ENCODE results near the gene MRGPRD. TPM values are rescaled to one million over a fixed set of nuclear protein-coding genes. Genes with fewer than 3 reads are reported as not detected.

MRGPRD gene
- total RNA-seq, 1 experiment from 2014 or later: not detected

GRCh38 chr11:68993546-68993945 is 12.8 kb upstream of the MRGPRD start:
- Histone ChIP-seq H3K27ac (no peak overlapping the region), H3K9me3 (replicated peaks) (no peaks in the 10 kb centered on the region), H3K4me1 (replicated peaks) (peaks cover 9% of the 10 kb centered on the region), H3K4me3 (no peak overlapping the region), H3K36me3 (no peaks in the 10 kb centered on the region), H3K27me3 (replicated peaks) (no peaks in the 10 kb centered on the region)
- peak in 1 of 2 experiments; percentile 36 for DNase-seq (ENCODE audit: low read depth in 1 of 2, low spot score in 2 of 2)

- Histone ChIP-seq H3K4me1 (replicated peaks) (peaks cover 1% of the 10 kb centered on the region), H3K27ac (no peak overlapping the region), H3K4me3 (no peak overlapping the region), H3K36me3 (no peaks in the 10 kb centered on the region), H3K27me3 (replicated peaks) (no peaks in the 10 kb centered on the region), H3K9me3 (replicated peaks) (no peaks in the 10 kb centered on the region)
- DNase-seq (ENCODE audit: low read depth in 1 of 2, low spot score in 2 of 2): peak in 1 of 2 experiments; percentile 49
Observed at GRCh38 chr11:68992743-68993255, 12.0 kb upstream of the MRGPRD start.

- H3K4me1 ChIP-seq (replicated peaks): no peaks in the 10 kb centered on the region
- H3K4me3 ChIP-seq: no peak overlapping the region
- H3K27ac ChIP-seq: no peak overlapping the region
- no peaks in the 10 kb centered on the region for H3K27me3 ChIP-seq (replicated peaks)
- peak in 1 of 2 experiments; percentile 52 for DNase-seq (ENCODE audit: low read depth in 1 of 2, low spot score in 2 of 2)
- peaks cover 9% of the 10 kb centered on the region for H3K9me3 ChIP-seq (replicated peaks)
- no peaks in the 10 kb centered on the region for H3K36me3 ChIP-seq
Observed at GRCh38 chr11:68990995-68991780, 10.4 kb upstream of the MRGPRD start.

- Histone ChIP-seq H3K9me3 (replicated peaks) (peaks cover 9% of the 10 kb centered on the region), H3K27ac (no peak overlapping the region), H3K4me3 (no peak overlapping the region), H3K36me3 (no peaks in the 10 kb centered on the region), H3K27me3 (replicated peaks) (no peaks in the 10 kb centered on the region), H3K4me1 (replicated peaks) (no peaks in the 10 kb centered on the region)
- peak in 1 of 2 experiments; percentile 54 for DNase-seq (ENCODE audit: low read depth in 1 of 2, low spot score in 2 of 2)
Observed at GRCh38 chr11:68989936-68990606, 9.3 kb upstream of the MRGPRD start.

- Histone ChIP-seq H3K36me3 (no peaks in the 10 kb centered on the region), H3K9me3 (replicated peaks) (peaks cover 9% of the 10 kb centered on the region), H3K27ac (no peak overlapping the region), H3K4me1 (replicated peaks) (no peaks in the 10 kb centered on the region), H3K27me3 (replicated peaks) (no peaks in the 10 kb centered on the region), H3K4me3 (no peak overlapping the region)
- no peak for DNase-seq (ENCODE audit: low read depth in 1 of 2, low spot score in 2 of 2)
Observed at GRCh38 chr11:68988491-68988890, 7.7 kb upstream of the MRGPRD start.

GRCh38 chr11:68987211-68987610 is 6.4 kb upstream of the MRGPRD start:
- Histone ChIP-seq H3K27me3 (replicated peaks) (peaks cover 5% of the 10 kb centered on the region; the same call in 1 of the 2 replicates), H3K4me3 (no peak overlapping the region), H3K4me1 (replicated peaks) (no peaks in the 10 kb centered on the region), H3K36me3 (no peaks in the 10 kb centered on the region), H3K27ac (no peak overlapping the region), H3K9me3 (replicated peaks) (peaks cover 11% of the 10 kb centered on the region)
- no peak for DNase-seq (ENCODE audit: low read depth in 1 of 2, low spot score in 2 of 2)

GRCh38 chr11:68983801-68984200 is 3.0 kb upstream of the MRGPRD start:
- peak in 1 of 2 experiments; percentile 34 for DNase-seq (ENCODE audit: low read depth in 1 of 2, low spot score in 2 of 2)
- Histone ChIP-seq H3K27ac (no peak overlapping the region), H3K4me3 (no peak overlapping the region), H3K4me1 (replicated peaks) (no peaks in the 10 kb centered on the region), H3K27me3 (replicated peaks) (peaks cover 9% of the 10 kb centered on the region; the same call in 1 of the 2 replicates), H3K9me3 (replicated peaks) (peaks cover 16% of the 10 kb centered on the region), H3K36me3 (no peaks in the 10 kb centered on the region)

- peaks cover 12% of the 10 kb centered on the region; the same call in 1 of the 2 replicates for H3K27me3 ChIP-seq (replicated peaks)
- no peaks in the 10 kb centered on the region for H3K4me1 ChIP-seq (replicated peaks)
- DNase-seq (ENCODE audit: low read depth in 1 of 2, low spot score in 2 of 2): no peak
- no peak overlapping the region for H3K4me3 ChIP-seq
- H3K27ac ChIP-seq: no peak overlapping the region
- H3K9me3 ChIP-seq (replicated peaks): peaks cover 12% of the 10 kb centered on the region
- H3K36me3 ChIP-seq: no peaks in the 10 kb centered on the region
Observed at GRCh38 chr11:68982134-68982533, 1.3 kb upstream of the MRGPRD start.

- Histone ChIP-seq H3K27ac (no peak overlapping the region), H3K4me3 (no peak overlapping the region), H3K4me1 (replicated peaks) (peaks cover 7% of the 10 kb centered on the region), H3K9me3 (replicated peaks) (peaks cover 7% of the 10 kb centered on the region; the same call in 1 of the 2 replicates), H3K27me3 (replicated peaks) (peaks cover 12% of the 10 kb centered on the region; the same call in 1 of the 2 replicates), H3K36me3 (no peaks in the 10 kb centered on the region)
- peak in 1 of 2 experiments; percentile 57 for DNase-seq (ENCODE audit: low read depth in 1 of 2, low spot score in 2 of 2)
Observed at GRCh38 chr11:68979931-68980775, 633 bp downstream of the MRGPRD start.

GRCh38 chr11:68978931-68979594 is 1.7 kb downstream of the MRGPRD start:
- Histone ChIP-seq H3K27ac (no peak overlapping the region), H3K27me3 (replicated peaks) (peaks cover 12% of the 10 kb centered on the region; the same call in 1 of the 2 replicates), H3K4me1 (replicated peaks) (peaks cover 7% of the 10 kb centered on the region), H3K9me3 (replicated peaks) (peaks cover 7% of the 10 kb centered on the region; the same call in 1 of the 2 replicates), H3K36me3 (no peaks in the 10 kb centered on the region), H3K4me3 (no peak overlapping the region)
- DNase-seq (ENCODE audit: low read depth in 1 of 2, low spot score in 2 of 2): peak in 1 of 2 experiments; percentile 61

- Histone ChIP-seq H3K27ac (no peak overlapping the region), H3K27me3 (replicated peaks) (peaks cover 12% of the 10 kb centered on the region; the same call in 1 of the 2 replicates), H3K9me3 (replicated peaks) (peaks cover 7% of the 10 kb centered on the region; the same call in 1 of the 2 replicates), H3K4me1 (replicated peaks) (peaks cover 7% of the 10 kb centered on the region), H3K4me3 (no peak overlapping the region), H3K36me3 (no peaks in the 10 kb centered on the region)
- no peak for DNase-seq (ENCODE audit: low read depth in 1 of 2, low spot score in 2 of 2)
Observed at GRCh38 chr11:68978626-68978930, 2.2 kb downstream of the MRGPRD start.

- no peak overlapping the region for H3K4me3 ChIP-seq
- DNase-seq (ENCODE audit: low read depth in 1 of 2, low spot score in 2 of 2): peak in 1 of 2 experiments; percentile 51
- H3K36me3 ChIP-seq: no peaks in the 10 kb centered on the region
- H3K9me3 ChIP-seq (replicated peaks): peaks cover 7% of the 10 kb centered on the region; the same call in 1 of the 2 replicates
- H3K27ac ChIP-seq: no peak overlapping the region
- peaks cover 7% of the 10 kb centered on the region for H3K4me1 ChIP-seq (replicated peaks)
- H3K27me3 ChIP-seq (replicated peaks): peaks cover 12% of the 10 kb centered on the region
Observed at GRCh38 chr11:68977781-68978625, 2.8 kb downstream of the MRGPRD start.

All from SJSA1 (cell line).